RWPE1 (cell line): ENCODE results near the gene IFRD2.
"Not testable (repeated sequence)": the region's sequence is repeated elsewhere in the genome, so short reads cannot be mapped to it uniquely, and the experiment has no call there.

Source experiments
- CTCF ChIA-PET: fragments of 350-600 bp; sonication (Branson Sonifier 250); formaldehyde crosslinking; extraction: SDS; loops from one replicate; lab custom pipeline; 2021; lab: Yijun Ruan, JAX
- POLR2A ChIA-PET: fragments of 400-600 bp; formaldehyde crosslinking; extraction: SDS; loops from one replicate; lab custom pipeline; 2020; ENCODE audit warnings: antibody characterized with exemption; ENCODE audit not compliant: low non-redundant PET; lab: Yijun Ruan, JAX
- DNase-seq: peaks from one replicate; pipeline ENCODE4 v3.0.0; 2012; ENCODE audit warnings: low spot score
- H3K27ac ChIP-seq: fragments of 450-650 bp; 2 replicates; pipeline ENCODE4 v1.5.1; 2017
- CTCF ChIP-seq: fragments of 450-650 bp; conservative IDR thresholded peaks from 2 replicates; pipeline ENCODE4 v1.5.1; 2017; ENCODE audit warnings: low read depth, mild to moderate bottlenecking

Gene IFRD2

GRCh38 chr3:50250514-50250913 lies 41.7 kb downstream of the IFRD2 start:
- H3K27ac ChIP-seq = peak overlapping the region; percentile 100
- ChIA-PET CTCF (interaction anchor here (0.7 kb wide), 1 partner anchor 10 kb away, joined by 3 read pairs; no protein-coding TSS in a partner anchor), POLR2A (no interaction called here)
- no peak for DNase-seq
- no peak for TF ChIP-seq CTCF

- ChIA-PET CTCF (interaction anchor here (1.1 kb wide), 1 partner anchor 21 kb away, joined by 5 read pairs; no protein-coding TSS in a partner anchor), POLR2A (no interaction called here)
- no peak for TF ChIP-seq CTCF
- DNase-seq = no peak
- peak overlapping the region; percentile 100 for H3K27ac ChIP-seq
Observed at GRCh38 chr3:50249457-50249856, 42.8 kb downstream of the IFRD2 start.

GRCh38 chr3:50248387-50248786 lies 43.8 kb downstream of the IFRD2 start:
- POLR2A ChIA-PET = no interaction called here

GRCh38 chr3:50246517-50246954 lies 45.7 kb downstream of the IFRD2 start:
- ChIA-PET CTCF (interaction anchor here (0.5 to 1.1 kb wide), 9 partner anchors 9 to 82 kb away, joined by 3 to 12 read pairs (median 3); partner anchors contain the start of genes GNAI2 and SEMA3B), POLR2A (no interaction called here)
- peak; percentile 68 for TF ChIP-seq CTCF
- DNase-seq = peak; percentile 83
- peak overlapping the region; percentile 100 for H3K27ac ChIP-seq

More at GRCh38 chr3:50248387-50248786, 43.8 kb downstream of the IFRD2 start:
- peak overlapping the region; percentile 100 for H3K27ac ChIP-seq
- CTCF ChIA-PET = no interaction called here
- TF ChIP-seq CTCF = no peak
- no peak for DNase-seq

- peak; percentile 96 for TF ChIP-seq CTCF
- ChIA-PET POLR2A (no interaction called here), CTCF (interaction anchor here (0.5 to 1.1 kb wide), 9 partner anchors 8 to 82 kb away, joined by 3 to 12 read pairs (median 3); partner anchors contain the start of genes GNAI2 and SEMA3B)
- peak overlapping the region; percentile 100 for H3K27ac ChIP-seq
- peak; percentile 69 for DNase-seq
Observed at GRCh38 chr3:50245831-50246516, 46.3 kb downstream of the IFRD2 start.

GRCh38 chr3:50245251-50245745 lies 46.9 kb downstream of the IFRD2 start:
- POLR2A ChIA-PET = no interaction called here
- H3K27ac ChIP-seq = peak overlapping the region; percentile 100
- no peak for DNase-seq
- TF ChIP-seq CTCF = no peak
- CTCF ChIA-PET = no interaction called here

- peak overlapping the region; percentile 100 for H3K27ac ChIP-seq
- POLR2A ChIA-PET = interaction anchor here (0.6 kb wide), 1 partner anchor 770 kb away, joined by 5 read pairs; no protein-coding TSS in a partner anchor
- DNase-seq, CTCF ChIA-PET: not testable (repeated sequence)
Observed at GRCh38 chr3:50244813-50245212, 47.4 kb downstream of the IFRD2 start.
